BLaER1 (cell line): ENCODE measurements around the gene VPS4B.

Experiments used
- H3K27ac ChIP-seq: shearing (Covaris generic); formaldehyde crosslinking; 2 replicates; pipeline ENCODE4 v1.8.1; 2022
- H3K27me3 ChIP-seq: shearing (Covaris generic); formaldehyde crosslinking; 2 replicates; pipeline ENCODE4 v1.8.1; 2022
- H3K36me3 ChIP-seq: shearing (Covaris generic); formaldehyde crosslinking; 2 replicates; pipeline ENCODE4 v1.8.1; 2022
- H3K4me1 ChIP-seq: shearing (Covaris generic); formaldehyde crosslinking; 2 replicates; pipeline ENCODE4 v1.8.1; 2022
- H3K4me2 ChIP-seq: shearing (Covaris generic); formaldehyde crosslinking; 2 replicates; pipeline ENCODE4 v1.8.1; 2022
- H3K4me3 ChIP-seq: shearing (Covaris generic); formaldehyde crosslinking; 2 replicates; pipeline ENCODE4 v1.8.1; 2022
- H3K9ac ChIP-seq: shearing (Covaris generic); formaldehyde crosslinking; 2 replicates; pipeline ENCODE4 v1.8.1; 2022
- H3K9me3 ChIP-seq: shearing (Covaris generic); formaldehyde crosslinking; 2 replicates; pipeline ENCODE4 v1.8.1; 2022
- H4K20me1 ChIP-seq: shearing (Covaris generic); formaldehyde crosslinking; 2 replicates; pipeline ENCODE4 v1.8.1; 2022
- Cebpa-rat ChIP-seq: shearing (Covaris generic); IDR thresholded peaks from 2 replicates; pipeline ENCODE4 v1.8.1; 2022

The VPS4B gene

DNA sequence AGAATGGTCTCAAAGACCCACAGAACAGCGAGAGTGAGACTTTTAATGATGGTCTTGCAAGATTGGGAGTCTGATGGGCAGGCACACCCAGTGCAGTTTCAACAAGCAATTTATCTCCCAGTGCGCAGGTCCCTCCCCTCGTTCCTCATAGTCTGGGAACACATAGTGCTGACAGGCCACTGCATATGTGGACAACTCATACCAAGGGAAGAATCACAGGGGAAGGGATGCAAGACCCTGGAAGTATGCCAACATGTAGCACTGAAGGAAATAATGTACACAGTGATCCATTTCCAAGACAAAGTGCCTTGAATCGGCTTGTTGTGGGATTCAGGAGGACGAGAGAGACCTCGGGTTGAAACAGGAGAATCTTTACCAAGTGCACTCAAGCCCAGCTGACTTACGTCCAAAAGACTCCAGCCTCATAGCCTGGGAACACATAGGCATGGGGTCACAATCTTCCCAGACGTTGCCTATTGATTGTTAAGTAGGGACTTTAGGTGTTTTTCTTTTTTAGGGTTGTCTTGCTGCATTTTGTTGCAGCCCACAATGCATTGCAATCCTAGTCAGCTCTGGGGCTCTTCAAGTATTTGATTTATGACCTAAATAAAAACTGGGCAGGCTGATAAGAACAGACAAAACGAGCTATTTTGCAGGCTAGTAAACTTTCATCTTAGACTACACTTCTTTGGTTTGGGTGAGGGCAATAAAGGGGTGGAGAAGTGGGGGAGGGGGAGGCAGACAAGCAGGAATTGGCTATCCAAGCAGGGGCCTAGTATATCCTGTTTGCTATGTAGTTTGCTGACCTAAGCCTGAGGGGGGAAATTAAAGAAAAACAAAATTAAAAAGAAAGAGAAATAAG, 29.8 kb upstream of the VPS4B start:
- no peaks in the 10 kb centered on the region for H3K4me1 ChIP-seq
- H4K20me1 ChIP-seq: no peaks in the 10 kb centered on the region
- no peak overlapping the region for H3K4me2 ChIP-seq
- no peak overlapping the region for H3K27ac ChIP-seq
- peaks cover 4% of the 10 kb centered on the region; the same call in 1 of the 2 replicates for H3K9me3 ChIP-seq
- H3K9ac ChIP-seq: no peak overlapping the region
- no peak overlapping the region for H3K4me3 ChIP-seq
- no peaks in the 10 kb centered on the region for H3K36me3 ChIP-seq
- no peak for TF ChIP-seq Cebpa-rat
- no peaks in the 10 kb centered on the region for H3K27me3 ChIP-seq

DNA sequence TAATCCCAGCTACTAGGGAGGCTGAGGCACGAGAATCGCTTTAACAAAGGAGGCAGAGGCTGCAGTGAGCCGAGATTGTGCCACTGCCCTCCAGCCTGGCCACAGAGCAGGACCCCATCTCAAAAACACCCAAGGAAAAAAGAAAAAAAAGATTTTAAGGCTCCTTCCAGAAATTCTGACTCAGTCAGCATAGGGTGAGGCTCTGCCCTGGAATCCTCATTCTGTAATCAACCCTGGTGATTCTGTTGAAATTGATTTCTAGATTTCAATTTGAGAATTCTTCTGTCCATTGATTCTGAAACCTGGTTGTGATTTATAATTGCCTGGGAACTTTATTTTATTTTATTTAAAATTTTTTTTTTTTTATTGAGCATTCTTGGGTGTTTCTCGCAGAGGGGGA, 27.1 kb upstream of the VPS4B start:
- Histone ChIP-seq H3K9ac (no peak overlapping the region), H3K4me1 (peaks cover 9% of the 10 kb centered on the region), H3K27me3 (no peaks in the 10 kb centered on the region), H3K9me3 (peaks cover 4% of the 10 kb centered on the region; the same call in 1 of the 2 replicates), H3K27ac (no peak overlapping the region), H3K36me3 (no peaks in the 10 kb centered on the region), H4K20me1 (no peaks in the 10 kb centered on the region), H3K4me3 (no peak overlapping the region), H3K4me2 (no peak overlapping the region)
- no peak for TF ChIP-seq Cebpa-rat

DNA sequence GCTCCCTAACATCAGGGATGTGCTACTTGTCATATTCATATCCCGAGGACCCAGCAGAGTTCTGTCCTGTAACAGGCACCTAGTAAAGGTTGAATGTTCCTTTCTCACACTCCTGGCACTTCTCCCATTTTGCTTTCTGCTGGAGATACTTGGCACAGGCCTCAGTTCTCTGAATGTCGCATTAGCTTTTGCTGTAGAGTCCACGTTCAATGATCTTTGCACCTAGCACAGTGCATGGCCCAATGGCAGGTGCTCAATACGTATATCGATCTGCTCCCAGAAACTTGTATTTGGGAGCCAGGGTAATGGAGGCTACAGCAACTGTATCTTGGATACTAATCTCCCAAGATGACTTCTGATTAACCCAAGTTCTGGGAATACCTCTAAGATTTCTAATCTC, 24.8 kb upstream of the VPS4B start:
- Histone ChIP-seq H3K9ac (no peak overlapping the region), H3K4me1 (peaks cover 12% of the 10 kb centered on the region), H3K27ac (no peak overlapping the region), H4K20me1 (no peaks in the 10 kb centered on the region), H3K9me3 (peaks cover 4% of the 10 kb centered on the region; the same call in 1 of the 2 replicates), H3K4me2 (no peak overlapping the region), H3K4me3 (no peak overlapping the region), H3K36me3 (no peaks in the 10 kb centered on the region), H3K27me3 (no peaks in the 10 kb centered on the region)
- TF ChIP-seq Cebpa-rat: no peak

DNA sequence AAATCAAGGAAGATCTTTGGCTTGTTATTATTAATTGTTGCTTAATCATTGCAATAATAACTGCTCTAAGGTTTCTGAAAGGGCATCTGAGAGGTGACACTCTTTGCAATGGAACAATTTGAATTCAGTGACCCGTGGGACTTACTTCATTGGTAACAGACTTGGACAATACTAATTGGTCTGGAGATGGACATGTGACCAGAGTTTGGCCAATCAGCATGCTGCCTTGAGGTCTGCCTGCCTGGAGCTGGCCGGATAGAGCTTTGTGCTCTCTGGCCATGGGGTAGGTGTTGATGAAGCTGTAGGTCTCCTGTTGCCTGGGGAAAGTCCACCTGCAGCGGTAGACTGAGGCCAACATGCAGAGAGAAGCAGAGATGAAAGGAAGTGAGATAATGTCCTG, 24.0 kb upstream of the VPS4B start:
- no peaks in the 10 kb centered on the region for H3K27me3 ChIP-seq
- no peak overlapping the region for H3K9ac ChIP-seq
- no peak for TF ChIP-seq Cebpa-rat
- H3K9me3 ChIP-seq: peaks cover 4% of the 10 kb centered on the region; the same call in 1 of the 2 replicates
- no peak overlapping the region for H3K27ac ChIP-seq
- H3K4me2 ChIP-seq: no peak overlapping the region
- H3K36me3 ChIP-seq: no peaks in the 10 kb centered on the region
- no peak overlapping the region for H3K4me3 ChIP-seq
- H4K20me1 ChIP-seq: no peaks in the 10 kb centered on the region
- H3K4me1 ChIP-seq: peaks cover 12% of the 10 kb centered on the region

DNA sequence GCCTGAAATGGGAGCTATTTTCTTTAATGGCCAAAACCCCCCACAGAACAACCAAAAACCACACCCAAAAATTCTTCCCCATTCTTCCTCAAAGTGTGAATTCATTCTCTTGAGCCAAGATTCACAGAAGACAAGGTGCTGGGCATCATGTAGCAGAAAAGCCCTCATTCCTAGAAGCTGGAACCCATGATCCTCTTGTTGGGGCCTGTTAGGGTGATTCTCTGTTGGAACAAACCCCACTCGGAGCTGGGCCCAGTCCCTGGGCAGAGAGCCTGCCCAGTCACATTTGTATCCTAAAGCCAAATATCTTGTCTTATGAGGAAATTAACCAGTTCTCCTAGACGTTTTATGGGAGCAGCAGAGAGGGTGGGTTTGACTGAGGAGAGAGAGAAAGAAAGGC, 22.8 kb upstream of the VPS4B start:
- H3K4me2 ChIP-seq: peak overlapping the region; percentile 53

DNA sequence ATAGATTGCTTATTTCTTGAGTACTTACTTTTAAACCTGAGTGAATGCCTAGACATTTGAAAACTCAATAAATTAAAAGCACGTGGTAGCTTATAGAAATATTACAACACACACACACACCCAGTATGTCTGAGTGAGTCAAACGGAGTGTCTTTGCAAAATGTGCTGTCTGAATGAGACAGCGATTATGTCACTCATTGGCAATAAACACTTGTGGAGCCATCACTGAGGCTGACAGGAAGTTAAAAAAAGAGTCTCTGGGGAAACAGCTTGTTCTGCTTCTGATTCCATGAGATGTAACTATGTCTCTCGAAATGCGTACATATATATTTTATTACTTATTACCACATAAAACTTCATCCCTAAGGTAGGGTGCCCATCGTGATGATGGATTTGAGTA, 22.3 kb upstream of the VPS4B start:
- H3K4me1 ChIP-seq: peaks cover 12% of the 10 kb centered on the region
- peak overlapping the region; percentile 53 for H3K4me2 ChIP-seq
- TF ChIP-seq Cebpa-rat: no peak
- no peak overlapping the region for H3K27ac ChIP-seq
- H3K9me3 ChIP-seq: no peaks in the 10 kb centered on the region
- H3K36me3 ChIP-seq: no peaks in the 10 kb centered on the region
- no peak overlapping the region for H3K9ac ChIP-seq
- no peaks in the 10 kb centered on the region for H3K27me3 ChIP-seq
- H4K20me1 ChIP-seq: no peaks in the 10 kb centered on the region
- no peak overlapping the region for H3K4me3 ChIP-seq

More for the DNA sequence above, 22.8 kb upstream of the VPS4B start:
- no peak for TF ChIP-seq Cebpa-rat
- no peaks in the 10 kb centered on the region for H3K36me3 ChIP-seq
- no peak overlapping the region for H3K27ac ChIP-seq
- H3K9me3 ChIP-seq: no peaks in the 10 kb centered on the region
- no peak overlapping the region for H3K9ac ChIP-seq
- no peak overlapping the region for H3K4me3 ChIP-seq
- H3K27me3 ChIP-seq: no peaks in the 10 kb centered on the region
- peaks cover 12% of the 10 kb centered on the region for H3K4me1 ChIP-seq
- no peaks in the 10 kb centered on the region for H4K20me1 ChIP-seq

DNA sequence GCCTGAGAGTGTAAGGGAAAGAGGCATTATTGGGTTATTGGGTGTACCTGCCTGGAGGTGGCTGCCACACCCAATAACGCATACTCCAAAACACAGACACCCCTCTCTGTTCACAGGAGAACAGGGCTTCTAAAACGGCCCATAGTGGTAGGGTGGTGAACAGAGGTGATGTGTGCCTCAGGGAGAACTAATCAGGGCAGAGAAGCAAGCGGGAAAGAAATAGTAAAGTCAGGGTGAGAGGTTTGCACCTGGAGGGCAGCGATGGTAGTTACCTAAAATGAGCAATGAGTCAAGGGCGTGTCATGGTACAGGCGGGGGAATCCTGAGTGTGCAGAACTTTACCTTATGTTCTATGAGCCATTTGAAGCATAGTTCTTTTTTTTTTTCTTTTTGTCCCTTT, 21.6 kb upstream of the VPS4B start:
- no peak for TF ChIP-seq Cebpa-rat
- H4K20me1 ChIP-seq: no peaks in the 10 kb centered on the region
- H3K4me1 ChIP-seq: peaks cover 12% of the 10 kb centered on the region
- no peaks in the 10 kb centered on the region for H3K36me3 ChIP-seq
- H3K27me3 ChIP-seq: no peaks in the 10 kb centered on the region
- H3K4me3 ChIP-seq: no peak overlapping the region
- H3K4me2 ChIP-seq: no peak overlapping the region
- no peak overlapping the region for H3K27ac ChIP-seq
- no peaks in the 10 kb centered on the region for H3K9me3 ChIP-seq
- no peak overlapping the region for H3K9ac ChIP-seq

- no peaks in the 10 kb centered on the region for H3K36me3 ChIP-seq
- H3K27me3 ChIP-seq: no peaks in the 10 kb centered on the region
- no peak for TF ChIP-seq Cebpa-rat
- no peak overlapping the region for H3K4me2 ChIP-seq
- no peak overlapping the region for H3K9ac ChIP-seq
- no peaks in the 10 kb centered on the region for H3K9me3 ChIP-seq
- H3K4me3 ChIP-seq: no peak overlapping the region
- H4K20me1 ChIP-seq: no peaks in the 10 kb centered on the region
- no peak overlapping the region for H3K27ac ChIP-seq
- H3K4me1 ChIP-seq: peaks cover 12% of the 10 kb centered on the region
These were observed 18.6 kb upstream of the VPS4B start for GRCh38 chr18:63440881-63441280.

DNA sequence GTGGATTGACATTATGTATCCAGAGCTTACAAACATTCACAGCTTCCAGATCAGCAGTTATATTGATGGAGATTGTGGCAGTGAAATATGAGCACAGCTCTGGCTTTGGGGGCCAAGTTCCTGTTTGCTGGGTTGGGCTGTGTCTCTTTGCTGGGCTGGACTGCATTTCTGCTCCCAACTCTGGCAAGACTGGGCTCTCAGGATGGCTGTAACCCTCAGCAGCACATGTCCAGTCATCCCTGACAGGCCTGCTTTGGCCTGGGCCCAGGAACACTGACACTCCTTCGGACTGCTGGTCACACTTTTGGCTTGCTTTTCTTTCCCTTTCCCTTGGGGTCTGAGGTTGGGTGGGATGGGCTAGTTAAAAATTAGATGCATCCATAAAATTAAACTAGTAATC, 17.9 kb upstream of the VPS4B start:
- H3K36me3 ChIP-seq: no peaks in the 10 kb centered on the region
- H3K4me1 ChIP-seq: peaks cover 11% of the 10 kb centered on the region
- no peak overlapping the region for H3K9ac ChIP-seq
- no peaks in the 10 kb centered on the region for H3K9me3 ChIP-seq
- H3K27ac ChIP-seq: no peak overlapping the region
- no peaks in the 10 kb centered on the region for H4K20me1 ChIP-seq
- no peak overlapping the region for H3K4me3 ChIP-seq
- H3K4me2 ChIP-seq: no peak overlapping the region
- TF ChIP-seq Cebpa-rat: no peak
- H3K27me3 ChIP-seq: no peaks in the 10 kb centered on the region

- no peak overlapping the region for H3K4me2 ChIP-seq
- no peaks in the 10 kb centered on the region for H3K9me3 ChIP-seq
- H3K36me3 ChIP-seq: no peaks in the 10 kb centered on the region
- no peak overlapping the region for H3K9ac ChIP-seq
- no peaks in the 10 kb centered on the region for H3K27me3 ChIP-seq
- no peak for TF ChIP-seq Cebpa-rat
- peaks cover 3% of the 10 kb centered on the region for H3K4me1 ChIP-seq
- H3K4me3 ChIP-seq: no peak overlapping the region
- no peak overlapping the region for H3K27ac ChIP-seq
- H4K20me1 ChIP-seq: no peaks in the 10 kb centered on the region
These were observed 17.1 kb upstream of the VPS4B start for GRCh38 chr18:63439334-63439733.

GRCh38 chr18:63438181-63438580, 15.9 kb upstream of the VPS4B start:
- Histone ChIP-seq H3K27ac (no peak overlapping the region), H3K4me1 (no peaks in the 10 kb centered on the region), H3K9me3 (no peaks in the 10 kb centered on the region), H3K4me3 (no peak overlapping the region), H3K36me3 (no peaks in the 10 kb centered on the region), H3K9ac (0 out of 2 replicates have a peak overlapping the region, but pooled peaks have one; percentile 12), H3K27me3 (no peaks in the 10 kb centered on the region), H4K20me1 (no peaks in the 10 kb centered on the region), H3K4me2 (no peak overlapping the region)
- TF ChIP-seq Cebpa-rat: no peak; the same call in 1 of the 2 replicates
